ENCODE results near the gene DICER1.

DICER1 gene

DNA sequence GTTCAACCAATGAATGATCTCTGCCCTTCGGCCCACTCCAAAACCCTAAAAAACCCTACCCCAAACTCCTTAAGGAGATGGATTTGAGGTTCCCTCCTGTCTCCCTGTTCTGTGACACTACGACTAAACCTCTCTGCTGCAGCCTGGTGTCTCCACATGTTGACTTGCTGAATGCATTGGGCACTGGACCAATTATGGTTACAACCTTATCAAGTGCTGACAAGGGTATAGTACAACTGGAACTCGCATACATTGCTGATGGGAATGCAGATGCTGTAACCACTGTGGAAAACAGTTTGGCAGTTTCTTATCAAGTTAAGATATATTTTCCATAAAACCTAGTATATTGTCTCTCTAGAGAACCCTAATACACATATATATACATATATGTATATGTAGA, 6.3 kb upstream of the DICER1 start:
- Histone ChIP-seq H3K4me3 (replicated peaks; ENCODE audit: insufficient read depth, low read length) (no peak overlapping the region), H3K27ac (replicated peaks) (no peak overlapping the region), H3K27me3 (ENCODE audit: insufficient read depth, poor library complexity, severe bottlenecking) (no peaks in the 10 kb centered on the region)
- TF ChIP-seq SPI1 (IDR thresholded peaks at IDR 0.05; ENCODE audit: borderline replicate concordance, low read depth) (no peak), POLR2AphosphoS5 (IDR thresholded peaks at IDR 0.05; ENCODE audit: low read depth) (no peak), GABPA (IDR thresholded peaks at IDR 0.05; ENCODE audit: low read depth) (no peak)
- TF ChIP-seq, protein P1, sequence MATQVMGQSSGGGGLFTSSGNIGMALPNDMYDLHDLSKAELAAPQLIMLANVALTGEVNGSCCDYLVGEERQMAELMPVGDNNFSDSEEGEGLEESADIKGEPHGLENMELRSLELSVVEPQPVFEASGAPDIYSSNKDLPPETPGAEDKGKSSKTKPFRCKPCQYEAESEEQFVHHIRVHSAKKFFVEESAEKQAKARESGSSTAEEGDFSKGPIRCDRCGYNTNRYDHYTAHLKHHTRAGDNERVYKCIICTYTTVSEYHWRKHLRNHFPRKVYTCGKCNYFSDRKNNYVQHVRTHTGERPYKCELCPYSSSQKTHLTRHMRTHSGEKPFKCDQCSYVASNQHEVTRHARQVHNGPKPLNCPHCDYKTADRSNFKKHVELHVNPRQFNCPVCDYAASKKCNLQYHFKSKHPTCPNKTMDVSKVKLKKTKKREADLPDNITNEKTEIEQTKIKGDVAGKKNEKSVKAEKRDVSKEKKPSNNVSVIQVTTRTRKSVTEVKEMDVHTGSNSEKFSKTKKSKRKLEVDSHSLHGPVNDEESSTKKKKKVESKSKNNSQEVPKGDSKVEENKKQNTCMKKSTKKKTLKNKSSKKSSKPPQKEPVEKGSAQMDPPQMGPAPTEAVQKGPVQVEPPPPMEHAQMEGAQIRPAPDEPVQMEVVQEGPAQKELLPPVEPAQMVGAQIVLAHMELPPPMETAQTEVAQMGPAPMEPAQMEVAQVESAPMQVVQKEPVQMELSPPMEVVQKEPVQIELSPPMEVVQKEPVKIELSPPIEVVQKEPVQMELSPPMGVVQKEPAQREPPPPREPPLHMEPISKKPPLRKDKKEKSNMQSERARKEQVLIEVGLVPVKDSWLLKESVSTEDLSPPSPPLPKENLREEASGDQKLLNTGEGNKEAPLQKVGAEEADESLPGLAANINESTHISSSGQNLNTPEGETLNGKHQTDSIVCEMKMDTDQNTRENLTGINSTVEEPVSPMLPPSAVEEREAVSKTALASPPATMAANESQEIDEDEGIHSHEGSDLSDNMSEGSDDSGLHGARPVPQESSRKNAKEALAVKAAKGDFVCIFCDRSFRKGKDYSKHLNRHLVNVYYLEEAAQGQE (IDR thresholded peaks at IDR 0.05; ENCODE audit: insufficient replicate concordance, low read depth): no peak
- TF ChIP-seq, protein P2, sequence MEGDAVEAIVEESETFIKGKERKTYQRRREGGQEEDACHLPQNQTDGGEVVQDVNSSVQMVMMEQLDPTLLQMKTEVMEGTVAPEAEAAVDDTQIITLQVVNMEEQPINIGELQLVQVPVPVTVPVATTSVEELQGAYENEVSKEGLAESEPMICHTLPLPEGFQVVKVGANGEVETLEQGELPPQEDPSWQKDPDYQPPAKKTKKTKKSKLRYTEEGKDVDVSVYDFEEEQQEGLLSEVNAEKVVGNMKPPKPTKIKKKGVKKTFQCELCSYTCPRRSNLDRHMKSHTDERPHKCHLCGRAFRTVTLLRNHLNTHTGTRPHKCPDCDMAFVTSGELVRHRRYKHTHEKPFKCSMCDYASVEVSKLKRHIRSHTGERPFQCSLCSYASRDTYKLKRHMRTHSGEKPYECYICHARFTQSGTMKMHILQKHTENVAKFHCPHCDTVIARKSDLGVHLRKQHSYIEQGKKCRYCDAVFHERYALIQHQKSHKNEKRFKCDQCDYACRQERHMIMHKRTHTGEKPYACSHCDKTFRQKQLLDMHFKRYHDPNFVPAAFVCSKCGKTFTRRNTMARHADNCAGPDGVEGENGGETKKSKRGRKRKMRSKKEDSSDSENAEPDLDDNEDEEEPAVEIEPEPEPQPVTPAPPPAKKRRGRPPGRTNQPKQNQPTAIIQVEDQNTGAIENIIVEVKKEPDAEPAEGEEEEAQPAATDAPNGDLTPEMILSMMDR (IDR thresholded peaks at IDR 0.05; ENCODE audit: insufficient read depth, low read length): no peak
- no peak for DNase-seq (ENCODE audit: low read depth in 1 of 2, low spot score in 1 of 2)

DNA sequence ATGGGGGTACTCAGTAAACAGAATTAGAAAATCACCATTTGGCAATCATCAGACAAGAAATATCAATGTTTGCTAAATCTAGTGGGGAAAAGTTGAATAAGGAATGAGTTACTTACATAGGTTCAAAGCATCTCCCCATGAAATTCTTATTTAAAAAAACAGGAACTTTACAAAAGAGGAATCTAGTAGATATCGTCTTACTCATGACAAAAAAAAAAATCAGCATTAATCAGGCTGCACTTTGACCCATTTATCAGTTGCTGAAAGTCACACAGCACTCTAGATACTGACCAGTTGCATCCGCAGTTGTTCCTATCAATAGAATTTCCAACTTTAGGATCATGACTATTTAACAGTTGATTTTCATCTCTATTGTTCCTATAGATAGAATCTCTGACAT, 5.8 kb upstream of the DICER1 start:
- H3K4me3 ChIP-seq (replicated peaks; ENCODE audit: insufficient read depth, low read length): no peak overlapping the region
- TF ChIP-seq, protein P1 (IDR thresholded peaks at IDR 0.05; ENCODE audit: insufficient replicate concordance, low read depth): no peak
- TF ChIP-seq POLR2AphosphoS5 (IDR thresholded peaks at IDR 0.05; ENCODE audit: low read depth): no peak
- TF ChIP-seq SPI1 (IDR thresholded peaks at IDR 0.05; ENCODE audit: borderline replicate concordance, low read depth): no peak
- TF ChIP-seq GABPA (IDR thresholded peaks at IDR 0.05; ENCODE audit: low read depth): no peak
- TF ChIP-seq, protein P2 (IDR thresholded peaks at IDR 0.05; ENCODE audit: insufficient read depth, low read length): no peak
- no peak for DNase-seq (ENCODE audit: low read depth in 1 of 2, low spot score in 1 of 2)
- no peak overlapping the region for H3K27ac ChIP-seq (replicated peaks)
- no peaks in the 10 kb centered on the region for H3K27me3 ChIP-seq (ENCODE audit: insufficient read depth, poor library complexity, severe bottlenecking)

DNA sequence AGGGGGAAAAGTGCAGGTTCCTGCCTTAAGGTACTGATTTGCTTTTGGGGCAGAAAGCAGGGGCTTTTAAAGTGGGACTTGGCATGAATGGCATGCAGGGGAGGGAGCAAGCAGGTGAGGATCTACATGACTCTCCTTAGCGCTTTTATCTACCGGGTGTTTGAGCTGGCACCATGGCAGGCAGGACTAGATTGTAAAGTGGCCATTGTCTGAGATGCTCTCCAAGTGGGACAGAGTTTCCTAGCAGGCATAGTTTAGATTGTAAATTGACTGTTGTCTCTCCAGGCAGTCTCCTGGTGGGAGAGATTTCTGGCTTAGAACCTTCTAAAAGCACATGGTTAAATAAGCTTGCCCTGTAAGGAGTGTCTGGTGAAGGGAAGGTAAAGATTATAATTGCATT, 5.3 kb upstream of the DICER1 start:
- TF ChIP-seq GABPA (IDR thresholded peaks at IDR 0.05; ENCODE audit: low read depth): no peak
- TF ChIP-seq, protein P2 (IDR thresholded peaks at IDR 0.05; ENCODE audit: insufficient read depth, low read length): no peak
- Histone ChIP-seq H3K27me3 (ENCODE audit: insufficient read depth, poor library complexity, severe bottlenecking) (no peaks in the 10 kb centered on the region), H3K4me3 (replicated peaks; ENCODE audit: insufficient read depth, low read length) (no peak overlapping the region), H3K27ac (replicated peaks) (no peak overlapping the region)
- DNase-seq (ENCODE audit: low read depth in 1 of 2, low spot score in 1 of 2): no peak

DNA sequence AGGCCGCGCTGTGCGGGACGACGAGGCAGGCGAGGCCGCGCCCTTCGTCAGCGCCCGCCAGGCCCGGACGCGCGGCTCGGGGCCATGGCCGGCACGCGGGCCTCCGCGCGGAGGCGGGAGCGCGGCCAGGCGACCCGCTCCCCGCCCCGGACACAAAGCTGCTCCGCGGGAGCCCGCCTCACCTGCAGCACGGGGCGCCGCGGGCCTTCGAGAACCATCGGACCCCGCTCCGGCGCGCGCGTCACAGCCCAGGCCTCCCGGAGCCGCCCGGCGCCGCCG, 342 bp downstream of the DICER1 start:
- Histone ChIP-seq H3K27ac (replicated peaks) (peak overlapping the region; percentile 70), H3K4me3 (replicated peaks; ENCODE audit: insufficient read depth, low read length) (peak overlapping the region; percentile 88), H3K27me3 (ENCODE audit: insufficient read depth, poor library complexity, severe bottlenecking) (no peaks in the 10 kb centered on the region)
- DNase-seq (ENCODE audit: low read depth in 1 of 2, low spot score in 1 of 2): no peak
- TF ChIP-seq GABPA (IDR thresholded peaks at IDR 0.05; ENCODE audit: low read depth) (no peak), POLR2AphosphoS5 (IDR thresholded peaks at IDR 0.05; ENCODE audit: low read depth) (no peak), SPI1 (IDR thresholded peaks at IDR 0.05; ENCODE audit: borderline replicate concordance, low read depth) (no peak)
- TF ChIP-seq, protein P1 (IDR thresholded peaks at IDR 0.05; ENCODE audit: insufficient replicate concordance, low read depth): no peak
- TF ChIP-seq, protein P2 (IDR thresholded peaks at IDR 0.05; ENCODE audit: insufficient read depth, low read length): no peak
